GM19452 (cell line): ENCODE measurements around the gene ARHGEF33.
"Not testable (repeated sequence)": the region's sequence is repeated elsewhere in the genome, so short reads cannot be mapped to it uniquely, and the experiment has no call there.

Experiments
- ATAC-seq: cut with Tn5 transposase; IDR thresholded peaks from one replicate; pipeline ENCODE4 v1.9.1; 2021; ENCODE audit not compliant: unreplicated experiment

ARHGEF33 gene

DNA sequence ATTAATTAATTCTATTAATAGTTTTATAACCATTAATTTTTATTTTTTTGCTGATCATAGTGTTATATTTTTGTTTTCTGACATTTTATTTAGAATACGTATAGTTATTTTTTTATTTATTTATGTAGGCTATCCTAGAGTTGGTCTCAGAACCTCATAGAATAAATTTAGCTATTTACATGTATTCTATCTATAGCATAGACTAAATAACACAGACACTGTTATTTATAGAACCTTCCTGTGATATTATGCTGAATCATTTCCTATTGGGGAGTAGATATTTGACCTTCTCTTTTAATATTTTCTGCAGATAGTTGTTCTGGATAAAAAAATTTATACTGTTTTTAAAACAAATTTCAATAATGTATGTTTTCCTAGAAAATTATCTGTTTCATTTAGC is 20.2 kb downstream of the ARHGEF33 start:
- ATAC-seq: no peak

- ATAC-seq: no peak
These were observed 21.5 kb downstream of the ARHGEF33 start for GRCh38 chr2:38911191-38911590.

- ATAC-seq: no peak
These were observed 22.9 kb downstream of the ARHGEF33 start for GRCh38 chr2:38912619-38913018.

GRCh38 chr2:38922389-38922788 is 32.7 kb downstream of the ARHGEF33 start:
- ATAC-seq: no peak

- ATAC-seq: no peak
These were observed 33.2 kb downstream of the ARHGEF33 start for GRCh38 chr2:38922902-38923301.

DNA sequence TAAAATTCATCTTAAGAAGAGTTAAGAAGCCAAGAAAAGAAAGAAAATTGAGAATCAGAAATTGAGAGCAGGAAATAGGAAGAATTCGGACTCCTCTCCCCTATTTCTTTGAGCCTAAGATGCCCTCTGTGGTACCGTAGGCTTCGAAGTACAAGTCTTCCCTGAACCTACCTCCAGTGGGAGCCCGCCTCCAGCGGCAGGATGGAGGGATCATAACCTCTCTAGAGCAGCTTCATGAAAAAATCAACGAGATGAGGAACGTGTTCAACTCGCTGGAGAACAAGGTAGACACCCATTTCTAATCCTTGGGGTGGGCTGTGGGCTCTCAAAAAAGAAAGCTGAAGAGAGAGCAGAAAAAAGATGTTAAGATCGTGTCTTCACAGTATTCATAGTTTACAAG is 36.3 kb downstream of the ARHGEF33 start:
- no peak for ATAC-seq

GRCh38 chr2:38930600-38930999 is 40.9 kb downstream of the ARHGEF33 start:
- ATAC-seq: no peak

GRCh38 chr2:38932586-38932985 is 42.9 kb downstream of the ARHGEF33 start:
- no peak for ATAC-seq

- no peak for ATAC-seq
These were observed 44.0 kb downstream of the ARHGEF33 start for GRCh38 chr2:38933653-38934052.

DNA sequence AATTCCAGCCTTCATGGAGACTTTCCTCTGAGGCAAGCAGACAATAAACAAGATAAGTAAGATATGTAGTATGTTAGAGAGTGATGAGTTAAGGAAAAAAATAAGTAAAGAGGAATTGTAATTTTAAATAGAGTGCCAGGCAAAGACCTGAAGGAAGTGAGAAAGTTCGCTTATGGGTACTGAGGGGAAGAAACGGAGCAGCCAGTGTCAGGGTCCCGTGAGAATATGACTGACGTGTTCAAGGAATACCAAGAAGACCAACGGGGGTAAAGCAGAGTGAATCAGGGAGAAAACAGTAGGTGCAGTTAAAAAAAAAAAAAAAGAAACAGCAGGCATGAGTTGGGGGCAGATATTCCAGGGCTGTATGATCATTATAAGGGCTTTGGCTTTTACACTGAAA is 45.1 kb downstream of the ARHGEF33 start:
- ATAC-seq: no peak

DNA sequence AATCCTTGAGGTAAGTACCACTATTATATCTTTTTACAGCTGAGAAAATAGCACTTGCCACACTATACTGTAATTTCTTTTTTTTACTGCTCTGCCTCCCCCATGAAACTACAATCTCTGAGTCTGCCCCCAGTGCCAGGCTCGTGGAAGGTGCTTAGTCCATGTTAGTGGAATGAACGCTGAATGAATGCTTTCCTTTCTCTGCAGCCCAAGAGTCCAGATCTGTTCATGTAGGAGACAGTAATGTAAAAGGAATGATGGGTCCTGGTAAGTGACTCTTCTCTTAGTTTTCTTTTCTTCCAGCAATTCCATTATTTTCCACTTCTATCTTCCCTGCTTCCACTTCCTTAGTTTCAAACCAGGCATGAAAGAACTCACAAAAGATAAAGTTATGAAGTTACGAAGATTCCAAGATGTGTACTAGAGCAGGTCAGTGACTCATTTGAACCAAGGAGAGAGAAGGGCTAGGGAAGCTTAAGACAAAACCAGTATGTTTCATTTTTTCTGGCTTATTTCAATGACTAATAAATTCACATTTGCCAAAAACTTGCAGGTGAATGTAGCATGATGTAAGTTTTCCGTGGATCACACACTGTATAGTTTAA is 46.0 kb downstream of the ARHGEF33 start:
- no peak for ATAC-seq

GRCh38 chr2:38936516-38936915 is 46.8 kb downstream of the ARHGEF33 start:
- not testable (repeated sequence) for ATAC-seq

- no peak for ATAC-seq
These were observed 47.9 kb downstream of the ARHGEF33 start for GRCh38 chr2:38937548-38937947.

DNA sequence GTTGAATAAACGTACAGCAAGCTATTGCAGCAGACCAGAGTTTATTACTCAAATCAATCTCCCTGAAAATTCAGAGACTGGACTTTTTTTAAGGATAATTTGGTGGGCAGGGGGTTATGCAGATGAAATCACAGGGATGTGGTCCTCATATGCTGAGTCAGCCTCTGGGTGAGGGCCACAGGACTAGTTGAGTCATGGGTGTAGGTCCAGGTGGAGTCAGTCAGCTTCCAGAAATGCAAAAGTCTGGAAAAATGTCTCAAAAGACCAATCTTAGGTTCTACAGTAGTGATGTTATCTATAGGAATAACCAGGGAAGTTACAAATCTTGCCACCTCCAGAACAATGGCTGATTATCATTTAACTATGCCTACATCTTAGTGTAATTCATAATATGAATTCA is 51.1 kb downstream of the ARHGEF33 start:
- no peak for ATAC-seq

GRCh38 chr2:38943784-38944183 is 54.1 kb downstream of the ARHGEF33 start:
- ATAC-seq: no peak

DNA sequence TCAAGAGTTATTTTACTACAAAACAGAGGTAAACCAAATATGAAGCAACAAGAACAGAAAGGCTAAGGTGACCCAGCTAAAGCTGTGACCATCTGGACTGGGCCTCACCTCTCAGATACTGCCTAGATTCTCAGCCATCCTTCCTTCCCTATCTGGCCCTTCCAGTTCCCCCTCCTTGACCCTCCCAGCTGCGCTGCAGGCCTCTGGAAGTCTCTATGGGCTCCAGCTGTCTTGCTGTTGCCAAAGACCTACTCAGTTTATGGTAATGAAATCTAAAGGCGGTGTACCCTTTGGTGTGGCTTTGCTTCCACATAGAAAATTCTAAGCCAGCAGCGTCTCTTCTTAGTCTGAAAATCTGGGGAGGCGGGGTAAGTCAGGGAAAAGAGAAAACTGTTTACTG is 55.7 kb downstream of the ARHGEF33 start:
- no peak for ATAC-seq

- ATAC-seq: no peak
These were observed 56.2 kb downstream of the ARHGEF33 start for GRCh38 chr2:38945911-38946310.

DNA sequence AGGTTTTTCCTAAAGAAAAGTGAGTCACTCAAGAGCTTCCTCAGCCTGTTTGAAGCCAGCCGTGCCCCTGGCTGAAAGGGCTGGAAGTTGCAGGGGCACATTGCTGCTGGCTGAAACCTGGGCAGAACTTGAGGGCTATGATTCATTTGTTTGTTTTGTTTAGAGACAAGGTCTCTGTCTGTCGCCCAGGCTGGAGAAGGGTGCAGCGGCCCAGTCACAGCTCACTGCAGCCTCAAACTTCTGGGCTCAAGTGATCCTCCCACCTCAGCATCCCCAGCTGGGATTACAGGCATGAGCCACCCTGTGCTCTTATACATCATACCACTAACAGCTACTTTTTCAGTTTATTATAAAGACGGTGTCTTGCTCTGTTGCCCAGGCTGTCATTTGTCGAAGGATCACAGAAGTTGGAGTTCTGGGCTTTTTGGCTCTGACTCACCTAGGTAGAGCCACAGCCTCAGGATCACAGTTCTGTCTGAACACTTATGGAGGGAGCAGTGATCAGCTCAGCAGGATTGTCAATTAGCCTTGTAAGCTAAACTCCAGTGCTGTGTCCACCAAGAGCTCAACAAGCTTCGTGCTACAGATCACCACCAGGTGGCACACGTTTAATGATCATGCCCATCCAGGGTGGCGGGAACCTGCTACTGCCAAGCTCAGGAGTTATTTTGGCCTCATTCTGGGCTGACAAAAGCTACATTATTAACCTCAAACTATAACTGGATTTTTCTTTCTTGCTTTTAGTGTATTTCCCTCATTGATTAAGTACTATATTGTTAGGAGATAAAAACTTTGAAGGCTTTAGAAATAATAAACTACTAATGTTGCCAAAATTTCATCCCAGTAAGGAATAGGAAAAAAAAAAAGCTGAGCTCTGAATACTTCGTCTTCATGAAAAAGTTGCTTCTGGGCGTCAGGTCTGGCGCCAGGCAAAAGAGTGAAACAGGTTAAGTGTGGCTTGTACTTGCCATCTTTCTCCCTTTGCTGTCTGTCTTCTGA is 57.9 kb downstream of the ARHGEF33 start:
- no peak for ATAC-seq

DNA sequence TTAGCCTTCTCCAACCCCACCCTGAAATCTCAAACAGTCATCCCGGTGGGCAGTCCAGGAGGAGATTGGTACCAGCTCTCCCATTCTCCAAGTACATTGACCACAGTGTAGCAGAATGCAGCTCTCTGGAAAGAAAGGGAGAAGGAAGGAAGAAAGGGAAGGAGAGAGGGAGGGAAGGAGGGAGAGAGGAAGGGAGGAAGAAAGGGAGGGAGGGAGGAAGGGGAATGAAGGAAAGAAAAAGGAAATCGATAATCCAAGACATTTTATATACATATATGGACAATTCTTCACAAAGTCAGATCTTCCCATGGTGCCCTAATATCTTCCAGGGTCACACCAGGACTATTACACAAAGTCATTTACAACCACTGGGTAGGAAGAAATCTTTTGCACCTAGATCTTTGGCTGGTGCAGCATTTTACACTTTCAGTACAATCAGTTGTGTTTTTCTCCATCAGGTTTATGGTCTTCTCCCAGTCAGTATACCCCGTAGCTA is 58.8 kb downstream of the ARHGEF33 start:
- no peak for ATAC-seq

DNA sequence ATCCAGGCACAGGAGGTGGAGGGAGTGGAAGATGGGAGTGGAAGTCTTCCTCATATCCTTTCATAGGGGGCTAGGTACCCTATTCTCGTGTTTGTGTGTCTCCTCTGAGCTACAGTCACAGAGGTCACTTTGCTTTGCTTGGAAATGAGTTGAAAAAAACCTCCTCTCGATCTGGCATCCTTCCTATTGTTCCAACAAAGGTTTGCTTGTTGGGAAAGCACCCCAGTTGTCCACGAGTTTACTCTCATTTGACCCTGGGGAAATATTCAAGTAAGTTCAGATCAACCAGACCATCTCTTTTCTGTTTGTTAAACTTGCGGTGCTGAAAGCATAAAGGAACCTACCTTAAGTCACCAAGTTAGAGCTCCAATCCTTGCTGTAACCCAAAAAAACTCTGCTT is 59.3 kb downstream of the ARHGEF33 start:
- no peak for ATAC-seq

GRCh38 chr2:38951766-38952165 is 62.1 kb downstream of the ARHGEF33 start:
- ATAC-seq: no peak

DNA sequence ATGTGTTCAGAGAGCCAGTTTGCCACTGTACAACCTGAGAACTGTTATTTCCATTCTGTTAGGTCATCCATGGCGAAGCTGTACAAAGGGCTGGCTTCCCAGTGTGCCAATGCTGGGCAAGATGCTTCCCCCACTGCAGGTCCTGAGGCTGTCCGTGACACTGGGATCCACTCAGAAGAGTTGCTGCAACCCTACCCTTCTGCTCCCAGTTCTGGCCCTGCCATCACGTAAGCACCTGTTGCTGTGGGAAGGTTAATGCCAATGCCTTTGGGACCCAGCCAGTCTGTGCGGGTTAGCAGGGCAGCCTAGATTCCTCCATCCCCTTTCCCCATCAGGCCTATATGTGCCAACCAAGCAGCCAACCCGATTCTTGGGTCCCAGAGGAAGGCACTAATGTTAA is 68.3 kb downstream of the ARHGEF33 start:
- no peak for ATAC-seq
